K562 (cell line): ENCODE data around the gene CCDC137. TPM values are rescaled to one million over a fixed set of nuclear protein-coding genes. Genes with fewer than 3 reads are reported as not detected.
A peak's percentile ranks its signal among the peaks of the same experiment; 100 is the strongest.

ENCODE experiments used
- ARID2 ChIP-seq: fragments of 450-650 bp; IDR thresholded peaks from 2 replicates; pipeline ENCODE4 v1.6.1; 2017; ENCODE audit warnings: antibody characterized with exemption, mild to moderate bottlenecking
- CBFB ChIP-seq: sonication (generic); formaldehyde crosslinking; IDR thresholded peaks from 2 replicates; pipeline ENCODE4 v1.4.0; 2020; ENCODE audit warnings: mild to moderate bottlenecking, missing genetic modification reagents
- CREB3L1 ChIP-seq: fragments of 450-650 bp; IDR thresholded peaks from 2 replicates; pipeline ENCODE4 v1.6.1; 2014; ENCODE audit warnings: low read depth, mild to moderate bottlenecking, moderate library complexity, borderline replicate concordance
- EHMT2 ChIP-seq: fragments of 450-650 bp; IDR thresholded peaks from 2 replicates; pipeline ENCODE4 v1.6.1; 2018; ENCODE audit warnings: antibody characterized with exemption
- ELK1 ChIP-seq: sonication (generic); formaldehyde crosslinking; IDR thresholded peaks from 2 replicates; pipeline ENCODE4 v1.8.1; 2022; ENCODE audit warnings: missing genetic modification reagents
- HCFC1 ChIP-seq: IDR thresholded peaks from 2 replicates; pipeline ENCODE4 v1.6.1; 2012; ENCODE audit warnings: low read depth, low read length, improper control_type of control experiment
- THAP12 ChIP-seq: fragments of 250-450 bp; sonication (Bioruptor Pico); IDR thresholded peaks from 2 replicates; pipeline ENCODE4 v1.9.0; 2021; ENCODE audit warnings: mild to moderate bottlenecking, inconsistent platforms
- ZBTB12 ChIP-seq: fragments of 250-450 bp; sonication (Bioruptor Pico); IDR thresholded peaks from 2 replicates; pipeline ENCODE4 v1.4.0; 2020
- ZHX1 ChIP-seq: fragments of 150-350 bp; conservative IDR thresholded peaks from 2 replicates; pipeline ENCODE4 v1.6.1; 2014; ENCODE audit warnings: low read length
- ZNF263 ChIP-seq: sonication (generic); formaldehyde crosslinking; IDR thresholded peaks from 2 replicates; pipeline ENCODE4 v1.8.0; 2022; ENCODE audit warnings: mild to moderate bottlenecking, missing genetic modification reagents, borderline replicate concordance
- ZNF395 ChIP-seq: fragments of 200-800 bp; sonication (Bioruptor generic); IDR thresholded peaks from 2 replicates; pipeline ENCODE4 v1.6.1; 2017; ENCODE audit warnings: missing genetic modification characterization, missing compliant biosample characterization
- ZNF57 ChIP-seq: fragments of 450-650 bp; formaldehyde crosslinking; IDR thresholded peaks from 2 replicates; pipeline ENCODE4 v1.4.0; 2020; ENCODE audit warnings: mild to moderate bottlenecking, moderate library complexity
- ZNF639 ChIP-seq, 2 experiments: fragments of 200-800 bp in 1 of 2; sonication (Bioruptor generic) in 1 of 2; sonication (generic) in 1 of 2; formaldehyde crosslinking in 1 of 2; IDR thresholded peaks in 1 of 2; conservative IDR thresholded peaks in 1 of 2; 2 replicates each; pipeline versions ENCODE4 v1.5.0 to v1.6.1; 2016 to 2020; ENCODE audit warnings: missing compliant biosample characterization in 1 of 2, missing genetic modification characterization in 1 of 2, missing genetic modification reagents in 1 of 2
- ZNF695 ChIP-seq: fragments of 450-650 bp; formaldehyde crosslinking; IDR thresholded peaks from 2 replicates; pipeline ENCODE4 v1.4.0; 2020; ENCODE audit warnings: mild to moderate bottlenecking, moderate library complexity
- ZNF77 ChIP-seq: fragments of 250-450 bp; sonication (Bioruptor Pico); IDR thresholded peaks from 2 replicates; pipeline ENCODE4 v1.5.0; 2020
- polyA plus RNA-seq, 8 experiments: library from polyadenylated mRNA; depleted of rRNA in 4 of 8; stranded (reverse) in 5 of 8; unstranded in 3 of 8; fragments of >200 nt; fragmentation: Nextera tagmentation in 2 of 8; fragmentation: Illumina TruSeq in 1 of 8; extraction: Ambion mirVana in 2 of 8; extraction: Trizol in 1 of 8; gene quantifications; 2 replicates each; pipeline versions ENCODE4 v1.2.1 to v1.2.3, GENCODE V29; 2011 to 2014; ENCODE audit warnings: inconsistent platforms in 1 of 8, missing spikeins in 1 of 8
- total RNA-seq, 7 experiments: library from RNA; depleted of rRNA in 6 of 7; stranded (reverse); fragments of >200 nt in 6 of 7; fragmentation: Illumina TruSeq in 2 of 7; extraction: Trizol in 2 of 7; gene quantifications; 2 replicates each; pipeline versions ENCODE4 v1.2.1 to v1.2.3, GENCODE V29; 2011 to 2021; ENCODE audit warnings: low replicate concordance in 1 of 7

Gene CCDC137
- total and polyA plus RNA-seq, 9 of the 15 experiments (the other 6 are each of a cell fraction or from before 2014, with no cell fraction given), result 2.3 to 68.1 (median 38.3) TPM

- TF ChIP-seq ZBTB12, result no peak
- TF ChIP-seq ELK1, result no peak
- TF ChIP-seq ARID2, result no peak
- TF ChIP-seq ZNF395 (CRISPR knock-in tag), result peak; percentile 71
- TF ChIP-seq ZHX1, result no peak
- peak; percentile 66; the same call in 1 of the 2 replicates for TF ChIP-seq CREB3L1
- TF ChIP-seq EHMT2, result no peak
- TF ChIP-seq THAP12 (CRISPR knock-in tag), result no peak
- TF ChIP-seq ZNF77 (CRISPR knock-in tag), result no peak
- TF ChIP-seq HCFC1, result no peak
- no peak for TF ChIP-seq ZNF695 (CRISPR knock-in tag)
- TF ChIP-seq ZNF57 (CRISPR knock-in tag), result no peak
- no peak for TF ChIP-seq CBFB (CRISPR knock-in tag)
- peak; percentile 73 for TF ChIP-seq ZNF263 (CRISPR knock-in tag)
- 0 out of 4 replicates have a peak, but pooled peaks of 1 of the 2 experiments have one; percentile 22 for TF ChIP-seq ZNF639 (CRISPR knock-in tag; conservative IDR thresholded peaks at IDR 0.05 in 1 of 2, IDR thresholded peaks at IDR 0.05 in 1 of 2)
These were observed 45.4 kb downstream of the CCDC137 start, which contains the start of gene SLC25A10 (continued) for GRCh38 chr17:81711814-81712467.
